Measurements from ENCODE around the gene ADAMTS10.
"Not testable (repeated sequence)": the region's sequence is repeated elsewhere in the genome, so short reads cannot be mapped to it uniquely, and the experiment has no call there.

ADAMTS10 gene

GRCh38 chr19:8553729-8554128 is 56.8 kb downstream of the ADAMTS10 start:
- not testable (repeated sequence) for DNase-seq

DNA sequence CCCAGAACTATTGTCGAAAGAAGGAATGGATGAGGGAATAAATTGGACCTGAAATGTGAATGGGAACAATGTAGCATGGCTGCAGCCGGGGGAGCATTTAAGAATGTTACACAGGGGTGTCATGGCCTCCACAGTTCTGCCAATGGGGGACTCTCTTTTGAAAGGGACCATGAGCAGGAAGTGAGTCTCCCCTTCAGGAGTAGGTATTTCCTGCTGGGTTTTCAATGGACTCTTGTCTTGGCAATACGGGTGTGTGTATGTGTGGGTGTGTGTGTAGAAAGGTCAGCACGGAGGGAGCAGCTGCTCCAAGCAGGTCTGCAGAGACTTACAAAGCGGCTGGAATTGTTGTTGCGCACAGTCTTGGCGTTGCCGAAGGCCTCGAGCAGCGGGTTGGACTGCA is 57.7 kb downstream of the ADAMTS10 start:
- DNase-seq, result no peak

DNA sequence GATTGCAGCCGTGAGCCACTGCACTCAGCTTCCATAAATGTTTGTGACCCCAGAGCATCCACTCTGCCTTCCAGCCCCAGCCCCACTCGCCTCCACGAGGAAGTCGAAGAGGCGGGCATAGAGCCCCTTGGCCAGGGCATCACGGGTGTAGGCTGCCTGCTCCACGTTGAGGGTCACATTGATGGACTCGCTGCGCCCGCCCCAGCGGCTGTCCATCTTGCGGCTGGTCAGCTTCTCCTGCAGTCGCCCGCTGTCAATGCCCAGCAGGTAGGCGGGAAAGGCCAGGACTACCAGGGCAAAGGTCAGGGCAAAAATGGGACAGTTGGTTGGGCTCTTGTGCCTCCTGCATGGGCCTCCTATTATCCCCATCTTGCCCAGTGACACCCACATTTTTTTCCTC is 60.4 kb downstream of the ADAMTS10 start:
- no peak for DNase-seq

DNA sequence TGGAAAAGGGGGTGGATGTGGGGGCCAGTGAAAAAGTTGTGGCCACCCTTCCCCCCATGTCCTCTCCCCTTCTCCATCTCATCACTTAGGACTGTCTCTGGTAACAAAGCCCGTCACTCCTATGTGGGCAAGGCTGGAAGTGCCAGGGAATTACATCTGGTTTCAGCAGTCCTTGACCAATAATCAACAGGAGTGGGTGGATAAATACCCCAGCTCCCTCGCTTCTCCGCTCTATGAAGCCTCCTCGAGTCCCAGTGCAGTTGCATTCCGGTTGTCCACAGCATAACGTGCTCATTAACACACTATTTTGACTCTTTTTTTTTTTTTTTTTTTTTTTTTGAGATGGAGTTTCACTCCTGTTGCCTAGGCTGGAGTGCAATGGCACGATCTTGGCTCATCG is 64.8 kb downstream of the ADAMTS10 start:
- no peak for DNase-seq

DNA sequence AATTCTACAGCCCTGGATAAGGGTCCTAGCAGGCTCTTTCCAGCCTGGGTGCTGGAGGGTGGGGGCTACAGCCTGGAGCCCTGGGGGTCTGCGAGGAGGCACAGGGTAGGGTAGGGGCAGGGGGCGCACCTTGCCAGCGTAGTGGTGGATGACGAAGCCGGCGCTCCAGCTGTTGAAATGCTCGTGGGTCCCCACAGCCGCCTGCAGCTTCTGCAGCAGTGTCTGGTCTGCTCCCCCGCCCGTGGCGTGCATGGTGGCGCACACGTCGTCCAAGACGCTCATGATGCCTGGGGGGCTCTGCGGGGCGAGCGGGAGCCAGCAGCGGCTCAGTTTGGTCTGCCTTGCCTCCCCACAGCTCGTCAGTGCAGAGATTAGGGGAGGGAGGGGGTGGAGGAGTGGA is 66.3 kb downstream of the ADAMTS10 start:
- no peak for DNase-seq

DNA sequence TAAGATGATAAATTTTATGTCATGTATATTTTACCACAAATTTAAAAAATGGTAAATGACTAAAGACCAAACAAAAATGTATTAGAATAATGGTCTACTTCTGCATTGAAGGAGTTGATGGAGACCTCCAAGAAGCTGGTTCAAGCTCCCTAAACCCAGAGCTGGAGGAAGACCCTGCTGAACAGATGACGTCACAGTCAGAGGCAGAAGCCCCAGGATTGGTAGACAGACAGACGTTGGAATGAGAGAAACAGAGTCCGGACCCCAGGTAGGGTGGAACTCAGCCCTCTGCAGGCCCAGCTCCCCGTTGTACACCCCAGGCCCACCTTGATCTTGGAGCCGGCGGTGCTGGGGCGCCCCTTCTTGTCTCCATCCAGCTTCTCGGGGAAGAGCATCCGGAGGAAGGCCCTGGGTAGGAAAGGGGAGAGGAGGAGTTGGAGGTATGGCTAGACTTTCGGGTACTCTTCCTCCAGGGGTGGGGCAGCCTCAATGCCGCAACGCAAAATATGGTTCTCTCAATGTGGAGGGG is 70.8 kb downstream of the ADAMTS10 start:
- no peak for DNase-seq

GRCh38 chr19:8537099-8537498 is 73.4 kb downstream of the ADAMTS10 start:
- DNase-seq, result no peak

DNA sequence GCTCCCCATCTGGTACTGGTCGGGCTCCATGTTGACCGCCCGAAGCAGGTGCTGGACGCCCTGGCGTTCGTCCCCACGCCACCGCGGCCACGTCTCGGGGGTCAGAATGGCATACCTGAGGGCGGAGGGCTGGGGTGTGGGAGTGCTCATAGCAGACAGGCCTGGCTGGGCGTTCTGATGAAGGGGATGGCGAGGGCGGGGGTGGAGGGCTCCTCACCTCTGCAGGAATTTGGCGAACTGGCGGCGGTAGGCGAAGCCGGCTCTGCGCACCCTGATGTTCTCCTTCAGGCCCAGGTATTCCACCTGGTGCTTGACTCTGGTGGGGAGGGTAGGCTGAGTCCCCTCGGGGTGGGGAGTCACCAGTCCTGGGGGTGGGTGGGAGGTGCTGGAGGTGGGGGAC is 74.2 kb downstream of the ADAMTS10 start:
- no peak for DNase-seq

DNA sequence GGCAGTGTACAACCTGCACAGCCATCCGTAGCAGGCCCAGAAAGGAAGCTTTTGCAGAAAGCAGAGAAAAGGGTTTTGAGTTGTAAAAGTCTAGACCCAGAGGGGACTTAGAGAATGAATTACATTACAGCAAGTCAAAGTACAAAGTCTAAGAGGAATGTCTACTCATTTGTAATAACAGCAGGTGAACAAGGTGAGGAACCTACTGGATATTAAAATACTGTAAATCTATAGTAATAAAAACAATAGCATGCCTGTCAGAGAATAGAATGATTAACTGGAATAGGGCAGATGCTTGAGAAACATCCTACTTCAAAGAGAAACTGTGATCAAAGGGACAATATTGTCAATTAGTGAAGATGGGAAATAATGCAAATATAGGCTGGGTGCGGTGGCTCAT is 78.3 kb downstream of the ADAMTS10 start:
- DNase-seq, result no peak

DNA sequence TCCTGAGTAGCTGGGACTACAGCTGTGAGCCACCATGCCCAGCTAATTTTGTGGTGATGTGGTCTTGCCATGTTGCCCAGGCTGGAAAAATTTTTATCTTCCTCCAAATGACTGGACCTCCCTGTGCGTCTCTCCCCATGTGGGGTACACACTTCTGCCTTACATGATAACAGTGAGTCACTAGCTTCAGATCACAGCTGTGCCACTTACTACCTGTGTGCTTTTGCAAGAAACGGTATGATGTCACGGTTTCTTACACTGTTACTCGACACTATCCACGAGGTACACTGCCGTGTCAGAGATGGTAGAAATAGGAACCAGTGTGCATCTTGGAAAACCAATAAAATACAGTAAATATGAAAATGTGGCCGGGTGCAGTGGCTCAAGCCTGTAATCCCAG is 79.0 kb downstream of the ADAMTS10 start:
- DNase-seq, result no peak

All from NCI-H526 treated with DMSO at 0.1 percent for 48 hours (cell line).